K562 (cell line): ENCODE measurements around the gene HSD17B1. TPM values are rescaled to one million over a fixed set of nuclear protein-coding genes. Genes with fewer than 3 reads are reported as not detected.
A peak's percentile ranks its signal among the peaks of the same experiment; 100 is the strongest.

Experiments used
- ATF7 ChIP-seq: fragments of 450-650 bp; IDR thresholded peaks from 2 replicates; pipeline ENCODE4 v1.7.1; 2014; ENCODE audit warnings: mild to moderate bottlenecking, moderate library complexity
- CBFA2T3 ChIP-seq: fragments of 450-650 bp; IDR thresholded peaks from 2 replicates; pipeline ENCODE4 v1.6.1; 2017
- E2F4 ChIP-seq: sonication (generic); formaldehyde crosslinking; IDR thresholded peaks from 2 replicates; pipeline ENCODE4 v1.8.0; 2022; ENCODE audit warnings: mild to moderate bottlenecking, low read depth, missing genetic modification reagents
- GTF3C2 ChIP-seq: IDR thresholded peaks from 3 replicates; pipeline ENCODE4 v1.6.1; 2011; ENCODE audit warnings: borderline replicate concordance, mild to moderate bottlenecking, moderate library complexity; ENCODE audit not compliant: insufficient read length; ENCODE audit errors: extremely low read depth
- KAT8 ChIP-seq: fragments of 450-650 bp; IDR thresholded peaks from 2 replicates; pipeline ENCODE4 v1.6.1; 2016; ENCODE audit warnings: low read depth, mild to moderate bottlenecking
- MTA3 ChIP-seq: fragments of 450-650 bp; formaldehyde crosslinking; IDR thresholded peaks from 2 replicates; pipeline ENCODE4 v1.6.1; 2017; ENCODE audit warnings: mild to moderate bottlenecking, borderline replicate concordance
- POLR2G ChIP-seq: fragments of 200-400 bp; formaldehyde crosslinking; IDR thresholded peaks from 2 replicates; pipeline ENCODE4 v1.6.1; 2017; ENCODE audit warnings: low read depth, mild to moderate bottlenecking, antibody characterized with exemption, low read length, moderate library complexity
- PREB ChIP-seq: sonication (generic); formaldehyde crosslinking; IDR thresholded peaks from 2 replicates; pipeline ENCODE4 v1.8.1; 2023; ENCODE audit warnings: mild to moderate bottlenecking, missing genetic modification reagents
- ZNF79 ChIP-seq: fragments of 250-450 bp; sonication (Bioruptor Pico); IDR thresholded peaks from 2 replicates; pipeline ENCODE4 v1.4.0; 2020; ENCODE audit warnings: low read depth, mild to moderate bottlenecking, moderate library complexity
- polyA plus RNA-seq, 8 experiments: library from polyadenylated mRNA; depleted of rRNA in 4 of 8; stranded (reverse) in 5 of 8; unstranded in 3 of 8; fragments of >200 nt; fragmentation: Nextera tagmentation in 2 of 8; fragmentation: Illumina TruSeq in 1 of 8; extraction: Ambion mirVana in 2 of 8; extraction: Trizol in 1 of 8; gene quantifications; 2 replicates each; pipeline versions ENCODE4 v1.2.1 to v1.2.3, GENCODE V29; 2011 to 2014; ENCODE audit warnings: inconsistent platforms in 1 of 8, missing spikeins in 1 of 8
- total RNA-seq, 7 experiments: library from RNA; depleted of rRNA in 6 of 7; stranded (reverse); fragments of >200 nt in 6 of 7; fragmentation: Illumina TruSeq in 2 of 7; extraction: Trizol in 2 of 7; gene quantifications; 2 replicates each; pipeline versions ENCODE4 v1.2.1 to v1.2.3, GENCODE V29; 2011 to 2021; ENCODE audit warnings: low replicate concordance in 1 of 7
- TF ChIP-seq, protein P1 (sequence below): fragments of 200-600 bp; sonication (generic); IDR thresholded peaks from one replicate; pipeline ENCODE4 v1.6.1; 2012; ENCODE audit warnings: mild to moderate bottlenecking, low read depth, low read length, inconsistent platforms

Gene HSD17B1
- total and polyA plus RNA-seq, 9 of the 15 experiments (the other 6 are each of a cell fraction or from before 2014, with no cell fraction given), result 0.55 to 21.1 (median 3.6) TPM

DNA sequence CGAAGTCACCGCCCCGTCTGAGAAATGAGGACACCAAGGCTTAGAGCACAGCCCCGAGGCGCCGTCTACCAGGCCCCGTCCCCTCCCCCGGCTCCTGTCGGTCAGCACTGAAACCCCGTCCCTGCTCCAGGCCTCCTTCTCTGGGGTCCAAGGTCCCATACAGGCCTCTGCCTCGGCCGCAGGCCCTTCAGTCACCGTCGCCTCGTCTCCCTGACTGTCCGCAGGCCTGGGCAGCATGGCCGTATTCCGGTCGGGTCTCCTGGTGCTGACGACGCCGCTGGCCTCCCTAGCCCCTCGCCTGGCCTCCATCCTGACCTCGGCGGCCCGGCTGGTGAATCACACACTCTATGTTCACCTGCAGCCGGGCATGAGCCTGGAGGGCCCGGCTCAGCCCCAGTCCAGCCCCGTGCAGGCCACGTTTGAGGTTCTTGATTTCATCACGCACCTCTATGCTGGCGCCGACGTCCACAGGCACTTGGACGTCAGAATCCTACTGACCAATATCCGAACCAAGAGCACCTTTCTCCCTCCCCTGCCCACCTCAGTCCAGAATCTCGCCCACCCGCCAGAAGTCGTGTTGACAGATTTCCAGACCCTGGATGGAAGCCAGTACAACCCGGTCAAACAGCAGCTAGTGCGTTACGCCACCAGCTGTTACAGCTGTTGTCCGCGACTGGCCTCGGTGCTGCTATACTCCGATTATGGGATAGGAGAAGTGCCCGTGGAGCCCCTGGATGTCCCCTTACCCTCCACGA is 9.8 kb downstream of the HSD17B1 start (continued):
- TF ChIP-seq, protein P1, sequence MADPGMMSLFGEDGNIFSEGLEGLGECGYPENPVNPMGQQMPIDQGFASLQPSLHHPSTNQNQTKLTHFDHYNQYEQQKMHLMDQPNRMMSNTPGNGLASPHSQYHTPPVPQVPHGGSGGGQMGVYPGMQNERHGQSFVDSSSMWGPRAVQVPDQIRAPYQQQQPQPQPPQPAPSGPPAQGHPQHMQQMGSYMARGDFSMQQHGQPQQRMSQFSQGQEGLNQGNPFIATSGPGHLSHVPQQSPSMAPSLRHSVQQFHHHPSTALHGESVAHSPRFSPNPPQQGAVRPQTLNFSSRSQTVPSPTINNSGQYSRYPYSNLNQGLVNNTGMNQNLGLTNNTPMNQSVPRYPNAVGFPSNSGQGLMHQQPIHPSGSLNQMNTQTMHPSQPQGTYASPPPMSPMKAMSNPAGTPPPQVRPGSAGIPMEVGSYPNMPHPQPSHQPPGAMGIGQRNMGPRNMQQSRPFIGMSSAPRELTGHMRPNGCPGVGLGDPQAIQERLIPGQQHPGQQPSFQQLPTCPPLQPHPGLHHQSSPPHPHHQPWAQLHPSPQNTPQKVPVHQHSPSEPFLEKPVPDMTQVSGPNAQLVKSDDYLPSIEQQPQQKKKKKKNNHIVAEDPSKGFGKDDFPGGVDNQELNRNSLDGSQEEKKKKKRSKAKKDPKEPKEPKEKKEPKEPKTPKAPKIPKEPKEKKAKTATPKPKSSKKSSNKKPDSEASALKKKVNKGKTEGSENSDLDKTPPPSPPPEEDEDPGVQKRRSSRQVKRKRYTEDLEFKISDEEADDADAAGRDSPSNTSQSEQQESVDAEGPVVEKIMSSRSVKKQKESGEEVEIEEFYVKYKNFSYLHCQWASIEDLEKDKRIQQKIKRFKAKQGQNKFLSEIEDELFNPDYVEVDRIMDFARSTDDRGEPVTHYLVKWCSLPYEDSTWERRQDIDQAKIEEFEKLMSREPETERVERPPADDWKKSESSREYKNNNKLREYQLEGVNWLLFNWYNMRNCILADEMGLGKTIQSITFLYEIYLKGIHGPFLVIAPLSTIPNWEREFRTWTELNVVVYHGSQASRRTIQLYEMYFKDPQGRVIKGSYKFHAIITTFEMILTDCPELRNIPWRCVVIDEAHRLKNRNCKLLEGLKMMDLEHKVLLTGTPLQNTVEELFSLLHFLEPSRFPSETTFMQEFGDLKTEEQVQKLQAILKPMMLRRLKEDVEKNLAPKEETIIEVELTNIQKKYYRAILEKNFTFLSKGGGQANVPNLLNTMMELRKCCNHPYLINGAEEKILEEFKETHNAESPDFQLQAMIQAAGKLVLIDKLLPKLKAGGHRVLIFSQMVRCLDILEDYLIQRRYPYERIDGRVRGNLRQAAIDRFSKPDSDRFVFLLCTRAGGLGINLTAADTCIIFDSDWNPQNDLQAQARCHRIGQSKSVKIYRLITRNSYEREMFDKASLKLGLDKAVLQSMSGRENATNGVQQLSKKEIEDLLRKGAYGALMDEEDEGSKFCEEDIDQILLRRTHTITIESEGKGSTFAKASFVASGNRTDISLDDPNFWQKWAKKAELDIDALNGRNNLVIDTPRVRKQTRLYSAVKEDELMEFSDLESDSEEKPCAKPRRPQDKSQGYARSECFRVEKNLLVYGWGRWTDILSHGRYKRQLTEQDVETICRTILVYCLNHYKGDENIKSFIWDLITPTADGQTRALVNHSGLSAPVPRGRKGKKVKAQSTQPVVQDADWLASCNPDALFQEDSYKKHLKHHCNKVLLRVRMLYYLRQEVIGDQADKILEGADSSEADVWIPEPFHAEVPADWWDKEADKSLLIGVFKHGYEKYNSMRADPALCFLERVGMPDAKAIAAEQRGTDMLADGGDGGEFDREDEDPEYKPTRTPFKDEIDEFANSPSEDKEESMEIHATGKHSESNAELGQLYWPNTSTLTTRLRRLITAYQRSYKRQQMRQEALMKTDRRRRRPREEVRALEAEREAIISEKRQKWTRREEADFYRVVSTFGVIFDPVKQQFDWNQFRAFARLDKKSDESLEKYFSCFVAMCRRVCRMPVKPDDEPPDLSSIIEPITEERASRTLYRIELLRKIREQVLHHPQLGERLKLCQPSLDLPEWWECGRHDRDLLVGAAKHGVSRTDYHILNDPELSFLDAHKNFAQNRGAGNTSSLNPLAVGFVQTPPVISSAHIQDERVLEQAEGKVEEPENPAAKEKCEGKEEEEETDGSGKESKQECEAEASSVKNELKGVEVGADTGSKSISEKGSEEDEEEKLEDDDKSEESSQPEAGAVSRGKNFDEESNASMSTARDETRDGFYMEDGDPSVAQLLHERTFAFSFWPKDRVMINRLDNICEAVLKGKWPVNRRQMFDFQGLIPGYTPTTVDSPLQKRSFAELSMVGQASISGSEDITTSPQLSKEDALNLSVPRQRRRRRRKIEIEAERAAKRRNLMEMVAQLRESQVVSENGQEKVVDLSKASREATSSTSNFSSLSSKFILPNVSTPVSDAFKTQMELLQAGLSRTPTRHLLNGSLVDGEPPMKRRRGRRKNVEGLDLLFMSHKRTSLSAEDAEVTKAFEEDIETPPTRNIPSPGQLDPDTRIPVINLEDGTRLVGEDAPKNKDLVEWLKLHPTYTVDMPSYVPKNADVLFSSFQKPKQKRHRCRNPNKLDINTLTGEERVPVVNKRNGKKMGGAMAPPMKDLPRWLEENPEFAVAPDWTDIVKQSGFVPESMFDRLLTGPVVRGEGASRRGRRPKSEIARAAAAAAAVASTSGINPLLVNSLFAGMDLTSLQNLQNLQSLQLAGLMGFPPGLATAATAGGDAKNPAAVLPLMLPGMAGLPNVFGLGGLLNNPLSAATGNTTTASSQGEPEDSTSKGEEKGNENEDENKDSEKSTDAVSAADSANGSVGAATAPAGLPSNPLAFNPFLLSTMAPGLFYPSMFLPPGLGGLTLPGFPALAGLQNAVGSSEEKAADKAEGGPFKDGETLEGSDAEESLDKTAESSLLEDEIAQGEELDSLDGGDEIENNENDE, result no peak
- TF ChIP-seq ATF7, result no peak
- TF ChIP-seq MTA3, result no peak
- TF ChIP-seq ZNF79, result no peak
- peak; percentile 64; the same call in 1 of the 2 replicates for TF ChIP-seq POLR2G
- no peak for TF ChIP-seq E2F4 (CRISPR knock-in tag)
- no peak for TF ChIP-seq PREB (CRISPR knock-in tag)
- no peak for TF ChIP-seq GTF3C2
- TF ChIP-seq CBFA2T3, result 0 out of 2 replicates have a peak, but pooled peaks have one; percentile 14
- no peak for TF ChIP-seq KAT8
